ENCODE measurements around the gene CD44. TPM values are rescaled to one million over a fixed set of nuclear protein-coding genes. Genes with fewer than 3 reads are reported as not detected.

The CD44 gene
- total RNA-seq, 3 donors from 2014 or later = 468 to 781 (median 646) TPM

DNA sequence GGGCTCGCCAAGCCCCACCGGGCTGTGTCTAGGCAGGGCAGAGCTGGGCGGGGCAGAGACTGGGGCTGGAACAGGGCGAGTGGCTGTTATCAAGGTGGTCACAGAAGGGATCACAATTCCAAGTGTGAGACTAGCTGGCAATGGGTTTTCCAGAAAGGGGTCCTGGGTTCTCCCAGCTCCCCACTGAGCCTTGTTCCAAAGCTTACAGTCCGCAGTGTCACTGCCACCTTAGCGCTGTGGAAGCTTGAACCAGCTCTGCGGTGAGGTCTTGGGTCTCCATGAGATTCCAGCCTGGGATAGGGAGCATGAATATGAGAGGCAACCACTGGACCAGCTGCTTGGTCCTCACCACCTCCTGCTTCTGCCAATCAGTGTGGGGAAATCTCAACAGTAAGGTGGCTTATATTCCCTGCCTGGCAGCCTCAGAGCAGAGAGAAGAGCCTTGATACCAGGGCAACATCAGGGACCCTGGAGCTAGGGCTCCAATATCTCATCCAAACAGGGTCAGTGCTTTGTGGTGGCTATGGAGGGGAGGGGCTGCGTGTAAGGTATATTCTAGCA lies 831 bp downstream of the CD44 start:
- no peaks in the 10 kb centered on the region for H3K27me3 Mint-ChIP-seq (ENCODE audit: low read depth)
- ATAC-seq (no peak), DNase-seq (no peak)
- H3K9me3 Mint-ChIP-seq = no peaks in the 10 kb centered on the region
- peaks cover 32% of the 10 kb centered on the region for H3K36me3 Mint-ChIP-seq (ENCODE audit: insufficient read depth)
- peak overlapping the region; percentile 97 for H3K4me3 Mint-ChIP-seq
- peaks cover 51% of the 10 kb centered on the region for H3K4me1 Mint-ChIP-seq (ENCODE audit: low read depth)

DNA sequence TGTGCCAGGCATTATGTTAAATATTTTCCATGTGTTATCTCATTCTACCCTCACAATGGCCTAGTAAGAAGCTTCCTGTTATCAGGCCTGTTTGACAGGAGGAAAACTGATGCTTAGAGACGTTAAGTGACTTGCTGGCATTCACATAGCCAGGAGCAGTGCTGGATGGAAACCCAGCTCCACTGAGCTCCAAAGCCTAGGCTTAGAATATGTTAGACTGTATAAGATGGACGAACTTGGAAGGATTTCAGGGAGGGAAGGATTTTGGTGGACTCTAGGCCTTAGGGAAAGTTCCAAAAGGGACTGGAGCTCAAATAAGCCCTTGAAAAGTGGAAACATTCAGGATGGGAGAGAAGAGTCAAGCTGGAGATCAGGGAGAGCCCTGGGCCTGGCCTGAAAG lies 2.1 kb downstream of the CD44 start:
- no peak for ATAC-seq
- peaks cover 57% of the 10 kb centered on the region for H3K4me1 Mint-ChIP-seq (ENCODE audit: low read depth)
- H3K36me3 Mint-ChIP-seq (ENCODE audit: insufficient read depth) = peaks cover 44% of the 10 kb centered on the region
- no peak for DNase-seq
- H3K27me3 Mint-ChIP-seq (ENCODE audit: low read depth) = no peaks in the 10 kb centered on the region
- peak overlapping the region; percentile 97 for H3K4me3 Mint-ChIP-seq
- no peaks in the 10 kb centered on the region for H3K9me3 Mint-ChIP-seq

DNA sequence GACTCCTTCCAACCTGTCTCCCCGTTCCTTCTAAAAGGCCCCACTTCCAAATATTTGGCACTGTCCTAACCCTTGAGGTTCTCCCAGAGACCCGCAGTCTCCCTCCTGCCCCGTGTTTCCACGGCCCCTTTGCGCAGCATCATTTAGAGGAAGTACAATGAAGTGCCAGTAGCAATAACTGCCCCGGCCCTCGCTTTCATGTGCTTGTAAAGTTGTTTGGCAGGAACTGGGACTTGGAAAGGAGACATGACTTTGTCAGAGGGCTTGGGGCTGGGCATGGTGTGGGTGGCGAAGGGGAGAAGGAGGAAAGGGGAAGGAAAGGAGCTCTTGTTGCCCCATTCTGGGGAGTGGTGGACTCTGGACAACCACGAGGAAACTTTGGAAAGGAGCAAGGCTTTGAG lies 2.6 kb downstream of the CD44 start:
- peaks cover 47% of the 10 kb centered on the region for H3K36me3 Mint-ChIP-seq (ENCODE audit: insufficient read depth)
- ATAC-seq (no peak), DNase-seq (peak; percentile 24)
- peak overlapping the region; percentile 97 for H3K4me3 Mint-ChIP-seq
- peaks cover 62% of the 10 kb centered on the region for H3K4me1 Mint-ChIP-seq (ENCODE audit: low read depth)
- H3K27me3 Mint-ChIP-seq (ENCODE audit: low read depth) = no peaks in the 10 kb centered on the region
- H3K9me3 Mint-ChIP-seq = no peaks in the 10 kb centered on the region

DNA sequence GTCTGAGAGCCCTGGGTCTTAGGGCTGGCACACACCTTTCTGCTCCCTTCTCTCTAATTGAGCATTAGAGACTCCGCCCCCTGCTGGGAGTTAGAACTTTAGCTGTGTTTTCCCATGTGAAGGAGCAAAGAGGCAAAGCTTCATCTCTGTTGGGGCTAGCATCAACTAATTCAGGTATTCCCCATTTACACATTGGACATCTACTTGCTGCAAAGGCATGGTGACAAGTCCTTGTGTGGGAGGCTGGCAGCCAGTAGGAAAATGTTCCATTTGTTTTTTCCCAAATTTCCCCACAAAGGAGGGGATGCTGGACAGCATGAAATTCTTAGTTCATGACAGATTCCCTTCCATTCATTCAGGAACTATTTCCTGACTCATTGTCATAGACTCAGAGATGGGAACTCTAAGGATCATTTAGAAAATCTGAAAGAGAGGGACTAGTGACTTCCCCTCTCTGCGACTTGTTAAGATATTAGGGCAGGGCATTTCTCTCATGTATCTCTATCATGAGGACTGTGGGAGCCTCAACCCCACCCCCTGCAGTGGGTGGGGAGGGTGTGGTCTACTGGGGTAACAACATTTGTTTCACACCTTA lies 3.6 kb downstream of the CD44 start:
- H3K4me1 Mint-ChIP-seq (ENCODE audit: low read depth) = peaks cover 66% of the 10 kb centered on the region
- ATAC-seq (no peak), DNase-seq (peak; percentile 53)
- H3K36me3 Mint-ChIP-seq (ENCODE audit: insufficient read depth) = peaks cover 57% of the 10 kb centered on the region
- H3K4me3 Mint-ChIP-seq = peak overlapping the region; percentile 97
- H3K9me3 Mint-ChIP-seq = no peaks in the 10 kb centered on the region
- H3K27me3 Mint-ChIP-seq (ENCODE audit: low read depth) = no peaks in the 10 kb centered on the region

DNA sequence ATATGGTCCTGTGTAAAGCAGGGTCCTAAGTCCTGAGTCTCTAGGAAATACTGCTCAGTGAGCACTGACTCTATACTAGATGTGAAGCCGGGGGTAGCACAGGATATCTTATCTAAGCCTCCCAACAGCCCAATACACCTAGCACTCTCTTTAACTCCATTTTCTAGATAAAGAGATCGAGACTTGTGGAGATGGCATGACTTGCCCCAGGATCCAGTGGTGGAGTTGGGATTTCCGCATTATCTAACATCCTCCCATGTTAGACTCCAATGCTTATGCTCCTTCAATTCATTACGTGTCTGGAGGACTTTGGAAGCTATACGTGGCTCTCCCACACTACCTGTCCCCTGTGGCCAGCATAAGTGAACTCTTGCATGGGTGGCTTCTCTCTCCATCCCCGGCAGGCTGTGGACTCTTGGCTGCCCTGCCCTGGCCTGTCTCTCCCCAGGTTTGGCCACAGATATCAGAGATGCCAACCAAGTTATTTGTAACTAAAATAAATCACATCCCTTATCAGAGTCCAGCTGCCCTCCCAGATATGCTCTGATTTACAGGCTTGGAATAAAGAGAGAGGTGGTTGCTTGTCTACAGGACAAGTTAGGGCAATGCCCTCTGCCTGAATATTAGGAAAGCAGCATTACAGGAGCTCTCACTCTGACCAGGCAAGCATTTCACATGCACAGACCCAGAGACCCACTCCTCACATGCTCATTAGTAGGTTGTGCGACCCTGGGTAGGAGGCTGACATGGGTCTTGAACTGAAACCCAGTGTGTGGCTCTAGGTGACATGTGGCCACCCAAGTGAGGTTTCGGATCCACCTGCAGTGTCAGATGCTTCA lies 4.5 kb downstream of the CD44 start:
- no peaks in the 10 kb centered on the region for H3K9me3 Mint-ChIP-seq
- H3K36me3 Mint-ChIP-seq (ENCODE audit: insufficient read depth) = peaks cover 67% of the 10 kb centered on the region
- ATAC-seq (no peak), DNase-seq (no peak)
- H3K27me3 Mint-ChIP-seq (ENCODE audit: low read depth) = no peaks in the 10 kb centered on the region
- peaks cover 65% of the 10 kb centered on the region for H3K4me1 Mint-ChIP-seq (ENCODE audit: low read depth)
- peak overlapping the region; percentile 97 for H3K4me3 Mint-ChIP-seq

DNA sequence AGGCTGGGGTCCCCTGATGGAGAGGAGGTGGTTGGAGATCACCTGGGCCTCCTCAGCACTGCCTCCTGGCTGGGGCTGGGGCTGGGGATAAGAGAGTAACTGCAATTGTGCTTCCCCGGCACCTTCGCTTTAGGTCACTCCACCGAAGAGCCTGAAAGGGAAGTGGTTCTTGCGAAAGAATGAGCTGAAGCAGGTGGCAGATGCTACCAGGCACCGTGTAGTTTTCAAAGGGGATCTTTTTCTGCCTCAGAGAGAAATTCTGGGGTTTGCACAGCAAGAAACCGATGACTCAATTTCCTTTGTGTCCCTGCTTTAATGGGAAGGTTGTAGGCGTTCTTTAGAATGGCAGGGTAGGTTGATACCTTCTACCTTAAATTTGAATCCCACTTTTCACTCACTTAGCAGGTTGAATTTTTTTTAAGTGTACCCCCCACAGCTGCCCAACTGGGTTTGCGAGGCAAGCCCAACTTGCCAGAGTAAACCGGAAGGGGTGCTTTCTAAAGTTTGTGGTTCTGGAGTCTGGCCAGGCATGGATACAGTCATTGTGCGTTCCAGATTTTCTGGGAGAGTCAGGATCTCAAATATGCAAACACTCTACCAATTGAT lies 5.3 kb downstream of the CD44 start:
- ATAC-seq = peak; percentile 42 to 59
- Mint-ChIP-seq H3K9me3 (no peaks in the 10 kb centered on the region), H3K4me3 (peak overlapping the region; percentile 97), H3K4me1 (ENCODE audit: low read depth) (peaks cover 69% of the 10 kb centered on the region), H3K27me3 (ENCODE audit: low read depth) (no peaks in the 10 kb centered on the region), H3K36me3 (ENCODE audit: insufficient read depth) (peaks cover 70% of the 10 kb centered on the region)
- peak; percentile 53 for DNase-seq

DNA sequence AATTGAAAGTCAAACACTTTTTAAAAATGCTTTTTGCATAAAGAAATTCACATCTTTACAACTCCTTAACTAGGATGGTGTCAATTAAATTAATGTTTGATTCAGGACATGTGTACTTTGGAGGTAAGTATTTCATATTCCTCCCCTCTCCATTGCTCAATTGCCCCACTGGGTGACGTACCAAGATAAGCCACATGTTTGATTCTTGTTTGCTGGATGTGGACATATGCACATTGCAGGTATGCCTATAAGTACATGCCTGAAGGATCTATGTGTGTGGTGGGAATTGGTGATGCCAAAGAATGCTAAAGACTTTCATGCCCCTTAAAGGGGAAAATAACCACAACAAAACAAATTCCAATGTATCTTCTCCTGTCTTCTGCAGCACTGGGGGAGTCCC lies 5.8 kb downstream of the CD44 start:
- H3K4me3 Mint-ChIP-seq = peak overlapping the region; percentile 97
- H3K4me1 Mint-ChIP-seq (ENCODE audit: low read depth) = peaks cover 75% of the 10 kb centered on the region
- ATAC-seq = no peak
- no peak for DNase-seq
- H3K36me3 Mint-ChIP-seq (ENCODE audit: insufficient read depth) = peaks cover 74% of the 10 kb centered on the region
- no peaks in the 10 kb centered on the region for H3K27me3 Mint-ChIP-seq (ENCODE audit: low read depth)
- H3K9me3 Mint-ChIP-seq = no peaks in the 10 kb centered on the region

DNA sequence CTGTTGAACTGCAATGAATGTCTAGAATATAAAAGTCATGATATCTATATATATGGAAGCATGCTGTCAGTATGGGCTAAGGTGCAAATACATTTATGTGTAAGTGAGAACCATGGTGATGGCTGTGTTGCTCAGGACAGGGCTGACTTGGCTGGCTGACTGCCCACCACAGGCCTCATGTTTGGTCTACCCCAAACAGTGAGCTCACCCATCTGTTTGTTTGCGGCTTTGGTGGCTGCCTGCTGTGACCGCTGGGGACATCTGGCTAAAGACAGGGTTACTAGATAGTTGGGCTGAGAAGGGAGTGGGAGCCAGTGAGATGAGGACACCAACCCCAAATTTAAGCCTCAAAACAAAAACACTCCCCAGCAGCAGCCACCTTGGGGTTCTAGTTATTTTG lies 6.3 kb downstream of the CD44 start:
- H3K36me3 Mint-ChIP-seq (ENCODE audit: insufficient read depth) = peaks cover 74% of the 10 kb centered on the region
- ATAC-seq (peak in 1 of 2 donors; percentile 11), DNase-seq (no peak)
- H3K27me3 Mint-ChIP-seq (ENCODE audit: low read depth) = no peaks in the 10 kb centered on the region
- peaks cover 78% of the 10 kb centered on the region for H3K4me1 Mint-ChIP-seq (ENCODE audit: low read depth)
- no peaks in the 10 kb centered on the region for H3K9me3 Mint-ChIP-seq
- peak overlapping the region; percentile 97 for H3K4me3 Mint-ChIP-seq

DNA sequence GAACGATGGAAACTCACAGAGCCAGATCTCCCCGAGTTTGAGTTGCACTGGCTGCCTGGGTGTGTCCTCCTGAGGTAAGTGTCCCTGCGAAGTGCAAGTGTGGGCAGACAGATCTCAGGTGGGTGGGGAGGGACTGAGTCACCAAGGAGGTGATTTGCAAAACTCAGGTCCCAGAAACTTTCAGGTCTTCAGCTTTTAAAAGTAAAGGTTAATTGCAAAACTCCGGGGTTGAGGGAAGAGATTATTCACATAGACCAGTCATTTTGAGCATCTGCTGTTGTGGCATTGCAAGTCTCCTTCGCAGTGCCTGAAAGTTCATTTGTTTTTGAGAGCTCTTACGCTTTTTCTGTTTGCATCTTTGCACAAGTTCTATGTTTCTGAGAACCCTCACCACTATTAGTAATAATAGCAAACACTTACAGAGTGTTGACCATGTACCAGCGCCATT lies 7.1 kb downstream of the CD44 start:
- DNase-seq (peak; percentile 79), ATAC-seq (peak; percentile 64 to 65)
- peaks cover 87% of the 10 kb centered on the region for H3K4me1 Mint-ChIP-seq (ENCODE audit: low read depth)
- H3K36me3 Mint-ChIP-seq (ENCODE audit: insufficient read depth) = peaks cover 75% of the 10 kb centered on the region
- peak overlapping the region; percentile 97 for H3K4me3 Mint-ChIP-seq
- H3K27me3 Mint-ChIP-seq (ENCODE audit: low read depth) = no peaks in the 10 kb centered on the region
- H3K9me3 Mint-ChIP-seq = no peaks in the 10 kb centered on the region

DNA sequence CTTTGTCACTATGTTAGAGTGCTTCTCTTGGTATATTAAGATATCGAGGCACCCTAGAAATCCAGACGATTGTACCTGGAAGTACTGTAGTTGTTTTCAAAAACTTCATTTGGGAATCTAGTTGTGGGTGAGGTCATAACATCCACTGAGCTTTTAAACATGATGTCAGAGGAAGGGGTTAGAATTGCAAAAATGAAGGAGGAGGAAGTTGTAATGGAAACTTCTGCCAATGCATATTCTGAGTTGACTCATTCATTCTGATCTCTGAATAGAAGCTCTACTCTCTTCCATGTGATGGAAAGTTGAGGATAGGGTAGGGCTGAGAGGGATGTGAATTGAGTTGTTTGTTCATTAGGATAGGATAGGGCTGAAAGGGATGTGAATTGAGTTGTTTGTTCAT lies 7.7 kb downstream of the CD44 start:
- H3K9me3 Mint-ChIP-seq = no peaks in the 10 kb centered on the region
- peak; percentile 7 to 11 for ATAC-seq
- H3K27me3 Mint-ChIP-seq (ENCODE audit: low read depth) = no peaks in the 10 kb centered on the region
- peak overlapping the region; percentile 97 for H3K4me3 Mint-ChIP-seq
- H3K4me1 Mint-ChIP-seq (ENCODE audit: low read depth) = peaks cover 90% of the 10 kb centered on the region
- no peak for DNase-seq
- H3K36me3 Mint-ChIP-seq (ENCODE audit: insufficient read depth) = peaks cover 72% of the 10 kb centered on the region

DNA sequence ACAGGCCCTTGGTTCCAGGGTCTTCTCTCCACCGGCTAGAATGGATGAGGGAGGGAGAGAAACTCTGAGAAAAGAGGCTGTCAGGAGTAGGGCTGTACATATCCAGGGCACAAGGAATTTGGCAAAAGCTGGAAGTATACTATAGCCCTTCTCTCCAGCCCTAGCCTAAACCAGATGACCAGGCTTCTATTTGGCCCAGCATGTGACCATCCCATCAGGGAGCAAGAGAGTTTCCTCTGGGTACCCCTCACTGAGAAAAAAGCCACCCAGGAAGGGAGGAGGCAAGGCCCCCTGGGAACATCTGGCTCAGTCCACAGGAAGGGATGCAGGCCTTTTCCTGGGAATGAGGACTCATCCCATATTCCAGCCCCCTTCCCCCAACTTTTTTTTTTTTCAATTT lies 8.3 kb downstream of the CD44 start:
- H3K4me1 Mint-ChIP-seq (ENCODE audit: low read depth) = peaks cover 92% of the 10 kb centered on the region
- H3K4me3 Mint-ChIP-seq = peak overlapping the region; percentile 97
- DNase-seq = no peak
- no peaks in the 10 kb centered on the region for H3K27me3 Mint-ChIP-seq (ENCODE audit: low read depth)
- peaks cover 71% of the 10 kb centered on the region for H3K36me3 Mint-ChIP-seq (ENCODE audit: insufficient read depth)
- no peak for ATAC-seq
- no peaks in the 10 kb centered on the region for H3K9me3 Mint-ChIP-seq

DNA sequence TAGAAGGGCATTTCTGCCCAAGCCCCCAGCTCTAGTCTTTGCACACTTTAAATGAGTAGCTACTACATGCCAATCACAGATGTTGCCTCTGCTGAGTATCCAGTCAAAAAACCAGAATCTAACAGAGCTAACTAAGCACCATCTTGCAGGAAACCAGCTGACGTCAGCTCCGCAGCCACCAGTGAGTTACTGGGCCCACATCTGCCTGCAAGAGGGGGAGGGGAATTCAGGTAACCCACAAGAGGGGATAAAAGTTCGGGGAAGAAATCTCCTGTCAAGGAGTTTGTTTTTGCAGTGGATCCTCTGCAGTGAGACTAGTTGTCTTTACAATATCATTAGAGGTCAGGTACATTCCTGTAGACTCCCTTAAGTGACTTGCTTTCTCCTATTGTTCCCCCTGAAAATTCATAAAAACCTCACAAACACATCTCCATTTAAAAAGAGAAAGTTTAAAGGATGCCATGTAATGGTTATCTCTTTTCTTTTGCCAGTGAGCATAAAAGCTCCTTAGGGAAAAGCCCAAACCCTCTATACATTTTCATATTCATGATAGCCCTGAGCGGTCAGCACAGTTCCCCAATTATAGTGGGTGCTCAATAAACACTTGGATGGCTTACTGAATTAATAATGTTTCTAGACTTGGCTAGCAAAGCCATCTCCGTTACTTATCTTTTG lies 9.3 kb downstream of the CD44 start:
- DNase-seq (peak; percentile 37), ATAC-seq (no peak)
- Mint-ChIP-seq H3K36me3 (ENCODE audit: insufficient read depth) (peaks cover 79% of the 10 kb centered on the region), H3K4me3 (peak overlapping the region; percentile 97), H3K27me3 (ENCODE audit: low read depth) (no peaks in the 10 kb centered on the region), H3K4me1 (ENCODE audit: low read depth) (peaks cover 97% of the 10 kb centered on the region), H3K9me3 (no peaks in the 10 kb centered on the region)

DNA sequence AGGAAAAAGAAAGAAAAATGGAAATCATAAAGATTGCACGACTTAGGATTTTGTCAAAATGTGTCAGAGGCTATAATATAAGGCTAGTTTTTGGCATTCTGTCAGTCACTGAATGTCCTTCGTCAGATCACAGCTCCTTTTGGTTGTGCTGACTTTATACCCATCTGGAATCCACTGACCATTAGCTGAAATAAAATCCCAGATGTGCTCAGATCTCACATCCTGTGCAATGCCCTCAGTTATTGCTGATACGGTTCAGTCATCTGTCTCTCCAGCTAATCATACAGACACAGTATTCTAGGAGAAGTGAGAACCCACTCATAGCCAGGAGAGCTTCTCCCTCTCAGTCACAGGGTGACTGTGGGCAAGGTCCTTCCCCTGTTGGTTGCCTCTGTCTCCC lies 11.5 kb downstream of the CD44 start:
- Mint-ChIP-seq H3K27me3 (ENCODE audit: low read depth) (no peaks in the 10 kb centered on the region), H3K9me3 (no peaks in the 10 kb centered on the region), H3K4me1 (ENCODE audit: low read depth) (peaks cover 97% of the 10 kb centered on the region), H3K36me3 (ENCODE audit: insufficient read depth) (peaks cover 79% of the 10 kb centered on the region), H3K4me3 (peak overlapping the region; percentile 66)
- DNase-seq (no peak), ATAC-seq (no peak)

DNA sequence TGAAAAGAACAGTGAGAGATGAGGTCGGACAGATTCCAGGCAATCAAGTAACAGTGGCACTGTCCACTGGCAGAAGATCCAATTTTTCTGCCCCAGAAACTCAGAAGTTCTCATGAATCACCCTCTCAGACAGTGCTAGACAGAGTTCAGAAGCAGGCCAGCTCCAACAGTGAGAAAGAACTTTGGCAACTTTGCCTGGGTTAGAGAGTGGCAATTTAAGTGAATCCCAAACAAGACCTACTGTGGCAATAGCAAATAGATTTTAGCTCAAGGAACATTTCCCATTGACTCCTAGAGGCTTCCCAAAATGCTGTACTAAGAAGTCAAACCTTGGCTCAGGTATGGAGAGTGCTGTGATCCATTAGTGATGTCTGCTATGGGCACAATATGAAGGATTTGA lies 12.3 kb downstream of the CD44 start:
- ATAC-seq (no peak), DNase-seq (no peak)
- H3K27me3 Mint-ChIP-seq (ENCODE audit: low read depth) = no peaks in the 10 kb centered on the region
- peak overlapping the region; percentile 66 for H3K4me3 Mint-ChIP-seq
- H3K36me3 Mint-ChIP-seq (ENCODE audit: insufficient read depth) = peaks cover 78% of the 10 kb centered on the region
- H3K9me3 Mint-ChIP-seq = no peaks in the 10 kb centered on the region
- peaks cover 96% of the 10 kb centered on the region for H3K4me1 Mint-ChIP-seq (ENCODE audit: low read depth)

All from activated T-cell treated with anti-CD3 and anti-CD28 coated beads, Interleukin-2, amount 50 U/mL, for 4 hours (primary cell).